WI38 (cell line): ENCODE measurements around the gene KAZALD1.
A peak's percentile ranks its signal among the peaks of the same experiment; 100 is the strongest.
"Not testable (repeated sequence)": the region's sequence is repeated elsewhere in the genome, so short reads cannot be mapped to it uniquely, and the experiment has no call there.

ENCODE experiments used
- H3K4me3 ChIP-seq: 2 replicates; pipeline ENCODE4 v1.5.1; 2011; ENCODE audit warnings: low read depth, mild to moderate bottlenecking, control low read depth, low read length
- CTCF ChIP-seq: IDR thresholded peaks from 2 replicates; pipeline ENCODE4 v1.5.1; 2012; ENCODE audit warnings: low read depth, mild to moderate bottlenecking, control low read depth, low read length

The KAZALD1 gene

GRCh38 chr10:101031796-101032636, 29.8 kb upstream of the KAZALD1 start:
- H3K4me3 ChIP-seq, result peak overlapping the region; percentile 95
- TF ChIP-seq CTCF, result no peak

- H3K4me3 ChIP-seq, result peak overlapping the region; percentile 95
Measured at GRCh38 chr10:101032637-101033224, 29.1 kb upstream of the KAZALD1 start.

GRCh38 chr10:101033276-101033675, 28.5 kb upstream of the KAZALD1 start:
- no peak for TF ChIP-seq CTCF
- H3K4me3 ChIP-seq, result peak overlapping the region; percentile 95

More at GRCh38 chr10:101032637-101033224, 29.1 kb upstream of the KAZALD1 start:
- no peak for TF ChIP-seq CTCF

GRCh38 chr10:101034404-101034803, 27.4 kb upstream of the KAZALD1 start:
- not testable (repeated sequence) for H3K4me3 ChIP-seq

GRCh38 chr10:101035314-101035713, 26.5 kb upstream of the KAZALD1 start:
- H3K4me3 ChIP-seq, result no peak overlapping the region
- TF ChIP-seq CTCF, result no peak

GRCh38 chr10:101035916-101036702, 25.7 kb upstream of the KAZALD1 start:
- TF ChIP-seq CTCF, result no peak
- H3K4me3 ChIP-seq, result no peak overlapping the region

GRCh38 chr10:101036726-101037125, 25.1 kb upstream of the KAZALD1 start:
- no peak for TF ChIP-seq CTCF

More at GRCh38 chr10:101036726-101037125, 25.1 kb upstream of the KAZALD1 start:
- no peak overlapping the region for H3K4me3 ChIP-seq
